Fibroblast of pulmonary artery (primary cell): ENCODE data around the gene ZSCAN20.

Source experiments
- DNase-seq: peaks from one replicate; pipeline ENCODE4 v3.0.0-alpha.2; 2010; ENCODE audit warnings: low read depth
- H3K4me3 ChIP-seq: replicated peaks from 2 replicates; pipeline ENCODE4 v1.5.1; 2011; ENCODE audit warnings: low read depth, mild to moderate bottlenecking, control low read depth, low read length, moderate library complexity
- CTCF ChIP-seq: IDR thresholded peaks from 2 replicates; pipeline ENCODE4 v1.5.1; 2011; ENCODE audit warnings: mild to moderate bottlenecking, control low read depth, low read length, inconsistent platforms; ENCODE audit errors: missing control alignments

Gene ZSCAN20

GRCh38 chr1:33429856-33430691 lies 42.4 kb upstream of the ZSCAN20 start:
- peak overlapping the region; percentile 62 for H3K4me3 ChIP-seq
- no peak for DNase-seq
- no peak for TF ChIP-seq CTCF

GRCh38 chr1:33430692-33431593 lies 41.5 kb upstream of the ZSCAN20 start, which contains the start of gene PHC2:
PHC2 (minus strand) TSS chr1:33431095; CDS start chr1:33375539, 55,556 bp downstream.
- peak; percentile 96 for DNase-seq
- H3K4me3 ChIP-seq, result peak within 1 kb of the TSS; percentile 62
- TF ChIP-seq CTCF, result no peak

GRCh38 chr1:33433509-33434362 lies 38.7 kb upstream of the ZSCAN20 start:
- H3K4me3 ChIP-seq, result no peak overlapping the region
- TF ChIP-seq CTCF, result no peak
- peak; percentile 98 for DNase-seq

- no peak for DNase-seq
- TF ChIP-seq CTCF, result no peak
- no peak overlapping the region for H3K4me3 ChIP-seq
These were observed 38.1 kb upstream of the ZSCAN20 start for GRCh38 chr1:33434363-33434750.

DNA sequence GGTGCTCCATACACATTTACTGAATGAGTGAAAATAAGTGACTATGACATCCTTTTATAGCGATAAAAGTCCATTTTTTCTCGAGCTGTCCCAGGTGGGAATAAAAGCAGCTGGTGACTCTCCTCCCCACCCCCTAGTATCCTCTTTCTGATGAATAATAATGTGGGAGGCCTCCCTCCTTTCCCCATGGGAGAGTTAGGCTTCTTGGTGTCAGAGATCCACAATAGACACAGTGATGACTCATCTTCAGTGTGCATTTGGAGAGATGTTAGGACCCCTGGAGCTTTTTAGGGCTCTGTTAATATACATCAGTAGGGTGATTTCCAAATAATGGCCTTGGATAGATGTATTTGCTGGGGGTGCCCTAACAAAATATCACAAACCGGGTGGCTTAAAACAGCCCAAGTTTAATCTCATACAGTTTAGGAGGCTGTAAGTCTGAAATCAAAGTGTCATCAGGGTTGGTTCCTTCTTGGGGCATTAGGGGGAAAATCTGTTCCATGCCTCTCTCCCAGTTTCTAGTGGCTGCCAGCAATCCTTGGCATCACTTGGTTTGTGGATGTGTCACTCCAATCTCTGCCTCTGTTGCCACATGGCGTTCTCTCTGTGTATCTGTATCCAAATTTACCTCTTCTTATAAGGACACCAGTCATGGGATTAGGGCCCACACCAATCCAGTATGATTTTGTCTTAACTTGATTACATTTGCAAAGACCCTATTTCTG lies 37.2 kb upstream of the ZSCAN20 start:
- no peak overlapping the region for H3K4me3 ChIP-seq
- no peak for TF ChIP-seq CTCF
- peak; percentile 74 for DNase-seq
